Stimulated activated CD4-positive, alpha-beta T cell treated with anti-CD3 and anti-CD28 coated beads, Interleukin-4, amount 100 ng/mL, for 1 hour (primary cell): ENCODE data around the gene CREG2.

Experiments
- DNase-seq: peaks from one replicate; pipeline ENCODE4 v3.0.0-alpha.2; 2020

CREG2 gene

DNA sequence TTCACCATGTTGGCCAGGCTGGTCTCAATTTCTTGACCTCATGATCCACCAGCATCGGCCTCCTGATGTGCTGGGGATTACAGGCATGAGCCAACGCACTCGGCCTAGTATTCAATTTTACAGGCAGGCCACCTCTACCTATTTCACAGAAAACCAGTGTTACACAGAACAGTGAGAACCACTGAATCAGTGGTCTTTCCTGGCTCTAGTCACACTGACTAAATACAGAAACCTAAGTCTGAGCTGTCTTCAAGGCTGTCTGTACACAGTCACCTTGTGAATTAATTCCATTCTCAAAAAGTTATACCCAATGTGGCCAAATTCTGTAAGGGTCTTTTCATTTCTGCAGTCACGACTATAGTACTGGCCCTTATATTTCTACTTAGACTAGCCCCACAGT is 82.3 kb downstream of the CREG2 start:
- DNase-seq: no peak

- no peak for DNase-seq
Measured at GRCh38 chr2:101303688-101304087, 83.6 kb downstream of the CREG2 start.

DNA sequence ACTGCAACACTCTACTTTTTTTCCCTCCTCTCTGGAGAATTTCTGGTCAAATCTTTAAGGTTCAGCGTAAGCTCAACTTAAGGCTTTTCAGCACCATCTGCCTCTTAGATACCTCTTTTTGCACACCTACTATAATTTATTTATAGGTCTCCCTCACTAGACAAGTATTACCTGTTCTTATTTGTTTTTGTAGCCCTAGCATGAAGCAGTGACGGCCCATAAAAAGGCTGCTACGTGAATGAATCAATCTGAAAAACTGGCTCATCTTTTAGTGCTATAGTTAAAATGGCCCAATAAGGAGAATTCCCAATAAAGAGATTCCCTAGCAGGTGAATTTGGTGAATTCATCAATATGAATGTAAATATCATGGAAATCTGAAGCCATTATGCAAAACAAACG is 85.3 kb downstream of the CREG2 start:
- DNase-seq: no peak

DNA sequence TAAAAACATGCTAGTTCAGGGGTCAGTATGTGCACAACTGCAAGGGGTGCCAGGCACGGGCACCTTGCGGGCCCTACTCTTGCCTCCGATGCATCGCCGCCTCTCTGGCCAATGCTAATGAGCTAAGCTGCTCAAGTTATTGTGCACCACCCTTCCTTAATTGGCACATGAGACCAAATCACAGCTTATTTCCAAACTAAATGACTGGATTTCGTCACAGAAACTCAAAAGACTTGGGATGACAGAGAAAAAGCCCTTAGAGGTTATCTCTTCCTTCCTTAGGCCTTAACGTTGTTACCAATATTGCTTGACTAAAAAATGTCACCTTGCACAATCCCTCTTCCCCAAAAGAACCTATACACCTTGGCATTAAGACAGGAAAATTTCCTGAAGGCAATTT is 86.5 kb downstream of the CREG2 start:
- no peak for DNase-seq

DNA sequence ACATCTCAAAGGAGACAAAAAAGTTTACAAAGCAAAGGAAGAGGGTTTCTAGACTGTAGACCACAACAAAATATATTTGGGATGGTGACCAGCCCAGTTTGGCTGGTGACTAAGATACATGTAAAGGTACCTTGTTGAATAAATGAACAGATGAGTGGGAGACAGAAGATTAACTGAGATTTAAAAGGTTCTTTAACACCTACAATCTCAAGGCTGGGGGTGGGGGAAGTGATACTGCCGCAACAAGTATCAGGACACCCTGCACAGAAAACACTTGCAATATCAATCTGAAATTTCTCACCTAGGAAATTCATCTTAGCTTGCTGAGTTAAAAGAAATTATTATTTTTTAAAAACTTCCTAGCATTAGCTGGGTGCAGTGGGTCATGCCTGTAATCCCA is 87.1 kb downstream of the CREG2 start:
- DNase-seq: peak; percentile 28

GRCh38 chr2:101299604-101300003 is 87.7 kb downstream of the CREG2 start:
- DNase-seq: no peak

- DNase-seq: no peak
Measured at GRCh38 chr2:101297383-101297782, 89.9 kb downstream of the CREG2 start.

DNA sequence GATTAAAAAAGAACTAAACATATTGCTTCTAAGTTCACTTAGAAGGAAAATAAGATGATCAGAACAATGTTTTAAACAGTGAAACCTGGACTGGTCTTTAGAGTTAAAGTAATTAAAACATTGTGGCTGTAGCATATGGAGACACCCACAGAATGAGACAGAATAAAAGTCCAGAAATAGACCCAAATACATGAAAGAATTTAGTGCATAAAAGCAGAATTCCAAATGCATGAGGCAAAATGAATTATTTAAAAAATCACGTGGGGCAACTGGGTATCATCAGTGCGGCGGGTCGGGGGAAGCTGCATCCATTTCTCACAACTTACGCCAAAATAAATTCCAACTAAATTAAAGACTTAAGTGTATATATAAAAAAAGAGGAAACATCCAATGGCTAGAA is 90.9 kb downstream of the CREG2 start:
- DNase-seq: no peak

- no peak for DNase-seq
Measured at GRCh38 chr2:101295895-101296294, 91.4 kb downstream of the CREG2 start.
